HFFc6 (cell line): ENCODE measurements around the gene NUP35. TPM values are rescaled to one million over a fixed set of nuclear protein-coding genes. Genes with fewer than 3 reads are reported as not detected.

Experiments
- DNase-seq: peaks from one replicate; pipeline ENCODE4 v3.0.0-alpha.2; 2018
- H3K27ac Mint-ChIP-seq: 2 replicates; pipeline ENCODE4 v1.8.0; 2020; ENCODE audit warnings: mild to moderate bottlenecking, mixed read lengths
- H3K27me3 Mint-ChIP-seq: 2 replicates; pipeline ENCODE4 v1.8.0; 2021; ENCODE audit warnings: mild to moderate bottlenecking, moderate library complexity, mixed read lengths; ENCODE audit not compliant: insufficient read depth
- H3K36me3 Mint-ChIP-seq: 2 replicates; pipeline ENCODE4 v1.8.0; 2021; ENCODE audit warnings: low read depth, mixed read lengths
- H3K4me1 Mint-ChIP-seq: 2 replicates; pipeline ENCODE4 v1.8.0; 2020; ENCODE audit warnings: low read depth, mixed read lengths
- H3K4me3 Mint-ChIP-seq: 2 replicates; pipeline ENCODE4 v1.8.0; 2020; ENCODE audit warnings: mild to moderate bottlenecking, moderate library complexity, mixed read lengths
- H3K9me3 Mint-ChIP-seq: 2 replicates; pipeline ENCODE4 v1.8.0; 2020; ENCODE audit warnings: mild to moderate bottlenecking, mixed read lengths
- CTCF ChIP-seq: fragments of 200-600 bp; sonication (generic); IDR thresholded peaks from 2 replicates; pipeline ENCODE4 v1.5.0; 2021; ENCODE audit warnings: antibody characterized with exemption, mild to moderate bottlenecking
- total RNA-seq, 6 experiments: library from RNA; stranded (reverse); fragmentation: NEBNext Ultra II Directional; extraction: Animal tissue kit (Norgen Biotek cat#: 25700); gene quantifications; 2 replicates in 1 of 6; 3 replicates in 5 of 6; pipeline ENCODE4 v1.2.3, GENCODE V29; 2021

The NUP35 gene
- total RNA-seq, 6 experiments from 2014 or later: 10.4 to 17.0 (median 14.2) TPM

GRCh38 chr2:183105402-183106134 is 18.7 kb upstream of the NUP35 start:
- peak; percentile 62 for DNase-seq
- Mint-ChIP-seq H3K4me1 (peaks cover 29% of the 10 kb centered on the region), H3K9me3 (no peaks in the 10 kb centered on the region), H3K27ac (peak overlapping the region; percentile 72), H3K4me3 (no peak overlapping the region), H3K36me3 (no peaks in the 10 kb centered on the region), H3K27me3 (no peaks in the 10 kb centered on the region)
- TF ChIP-seq CTCF: no peak

- no peaks in the 10 kb centered on the region for H3K9me3 Mint-ChIP-seq
- no peaks in the 10 kb centered on the region for H3K36me3 Mint-ChIP-seq
- no peak for DNase-seq
- H3K4me1 Mint-ChIP-seq: peaks cover 6% of the 10 kb centered on the region
- H3K27ac Mint-ChIP-seq: no peak overlapping the region
- H3K27me3 Mint-ChIP-seq: peaks cover 11% of the 10 kb centered on the region
- no peak for TF ChIP-seq CTCF
- H3K4me3 Mint-ChIP-seq: no peak overlapping the region
Observed at GRCh38 chr2:183112577-183112976, 11.7 kb upstream of the NUP35 start.

- DNase-seq: no peak
- Mint-ChIP-seq H3K36me3 (no peaks in the 10 kb centered on the region), H3K4me1 (peaks cover 6% of the 10 kb centered on the region), H3K4me3 (no peak overlapping the region), H3K27me3 (peaks cover 11% of the 10 kb centered on the region), H3K9me3 (no peaks in the 10 kb centered on the region), H3K27ac (no peak overlapping the region)
- TF ChIP-seq CTCF: no peak
Observed at GRCh38 chr2:183113630-183114029, 10.6 kb upstream of the NUP35 start.

- no peak for DNase-seq
- Mint-ChIP-seq H3K9me3 (no peaks in the 10 kb centered on the region), H3K27me3 (peaks cover 9% of the 10 kb centered on the region), H3K36me3 (no peaks in the 10 kb centered on the region), H3K4me1 (no peaks in the 10 kb centered on the region), H3K4me3 (no peak overlapping the region), H3K27ac (no peak overlapping the region)
- TF ChIP-seq CTCF: no peak
Observed at GRCh38 chr2:183117226-183117625, 7.0 kb upstream of the NUP35 start.

GRCh38 chr2:183123117-183123958 is 905 bp upstream of the NUP35 start:
- no peaks in the 10 kb centered on the region for H3K9me3 Mint-ChIP-seq
- no peak for DNase-seq
- peaks cover 30% of the 10 kb centered on the region for H3K4me1 Mint-ChIP-seq

More at GRCh38 chr2:183123117-183123958, 905 bp upstream of the NUP35 start:
- H3K27me3 Mint-ChIP-seq: no peaks in the 10 kb centered on the region; the same call in 1 of the 2 replicates
- H3K4me3 Mint-ChIP-seq: peak overlapping the region; percentile 97
- H3K27ac Mint-ChIP-seq: peak overlapping the region; percentile 97
- no peaks in the 10 kb centered on the region; the same call in 1 of the 2 replicates for H3K36me3 Mint-ChIP-seq
- TF ChIP-seq CTCF: no peak
